Measurements from ENCODE around the gene PTH2. TPM values are rescaled to one million over a fixed set of nuclear protein-coding genes. Genes with fewer than 3 reads are reported as not detected.

The PTH2 gene
- total RNA-seq (2021; fragmentation: NEBNext Ultra II Directional; extraction: Animal tissue kit (Norgen Biotek cat#: 25700)) = 0.82 TPM in 1 of 2 replicates, not detected in the other
- polyA plus RNA-seq (2011; rRNA removed) = 0.50 TPM in 1 of 2 replicates, not detected in the other
- polyA plus RNA-seq (2011; cell fraction: cytosol; rRNA removed) = 0.41 TPM
- 0.40 TPM for polyA plus RNA-seq (2011; cell fraction: nucleus; rRNA removed)
- polyA plus RNA-seq (2012, experiment 1 of 2) = 0.63 to 0.70 TPM in 2 of 4 replicates, not detected in the others
- not detected for polyA plus RNA-seq (2012, experiment 2 of 2)
- polyA plus RNA-seq (2013, experiment 1 of 2) = 0.81 TPM
- polyA plus RNA-seq (2013, experiment 2 of 2) = 0.83 TPM
- polyA minus RNA-seq (2011; rRNA and poly(A)+ RNA removed) = not detected in 2 replicates
- polyA minus RNA-seq (2011; cell fraction: cytosol; rRNA and poly(A)+ RNA removed) = not detected
- not detected for polyA minus RNA-seq (2011; cell fraction: nucleus; rRNA and poly(A)+ RNA removed)
- long read RNA-seq, experiment 1 = 0 reads
- long read RNA-seq, experiment 2 = 0 reads

- Histone ChIP-seq H4K91ac (replicated peaks; ENCODE audit: insufficient read length, low read length) (no peak within 1 kb of the TSS), H2BK120ac (replicated peaks; ENCODE audit: low read depth, low read length) (no peak within 1 kb of the TSS), H3K18ac (ENCODE audit: extremely low read depth, low read length) (peak within 1 kb of the TSS; percentile 51), H3K27ac (ENCODE audit: low read depth, low read length) (no peak within 1 kb of the TSS), H4K8ac (ENCODE audit: extremely low read depth, insufficient read depth, low read length) (no peak within 1 kb of the TSS; the same call in none of the 2 replicates), H3K23ac (ENCODE audit: insufficient read length) (no peak within 1 kb of the TSS), H2BK5ac (ENCODE audit: low read depth, low read length) (no peak within 1 kb of the TSS), H3K4me3 (ENCODE audit: extremely low read depth in 1 of 4, insufficient read depth in 2 of 4, low read depth in 3 of 4, low read length in 4 of 4) (peak within 1 kb of the TSS in 3 of 4 experiments; percentile 23 to 59 (median 28); a peak in 5 of 8 replicates), H3K14ac (ENCODE audit: insufficient read length) (no peak within 1 kb of the TSS), H3K27me3 (replicated peaks in 1 of 4; ENCODE audit: control insufficient read depth in 3 of 4, extremely low read depth in 1 of 4, insufficient read depth in 3 of 4, low read length in 3 of 4) (peaks cover 23 to 61% (median 57%) of the 10 kb centered on the region in 4 experiments), H2BK15ac (ENCODE audit: low read length) (peak within 1 kb of the TSS; percentile 82; the same call in 1 of the 2 replicates), H2AK5ac (ENCODE audit: low read depth, low read length) (0 out of 2 replicates have a peak within 1 kb of the TSS, but pooled peaks have one; percentile 9), H3K23me2 (ENCODE audit: low read depth, low read length) (peaks cover 17% of the 10 kb centered on the region), H4K20me1 (replicated peaks in 1 of 2; ENCODE audit: control insufficient read depth in 1 of 2, insufficient read depth in 2 of 2, low read length in 2 of 2) (no peaks in the 10 kb centered on the region), H3K56ac (replicated peaks; ENCODE audit: insufficient read length, low read depth, low read length) (no peak within 1 kb of the TSS), H3K79me2 (ENCODE audit: control insufficient read depth in 1 of 2, insufficient read depth in 2 of 2, low read length in 2 of 2) (no peaks in the 10 kb centered on the region), H2AFZ (ENCODE audit: low read length) (peak within 1 kb of the TSS; percentile 17; the same call in 1 of the 2 replicates), H3K4me1 (replicated peaks in 1 of 4; ENCODE audit: control insufficient read depth in 3 of 4, insufficient read depth in 4 of 4, low read length in 3 of 4) (peaks cover 7 to 34% (median 24%) of the 10 kb centered on the region in 4 experiments), H2BK12ac (ENCODE audit: low read depth, low read length) (peak within 1 kb of the TSS; percentile 75; the same call in 1 of the 2 replicates), H3K79me1 (ENCODE audit: low read depth, low read length) (no peaks in the 10 kb centered on the region), H3K4ac (replicated peaks; ENCODE audit: insufficient read length, low read depth, low read length) (no peak within 1 kb of the TSS), H2BK20ac (ENCODE audit: low read length) (no peak within 1 kb of the TSS; the same call in 1 of the 2 replicates), H4K5ac (ENCODE audit: insufficient read length, low read depth, low read length) (peak within 1 kb of the TSS; percentile 12), H3K36me3 (ENCODE audit: control insufficient read depth in 2 of 4, insufficient read depth in 4 of 4, low read length in 3 of 4) (no peaks in the 10 kb centered on the region), H3K9ac (replicated peaks in 1 of 4; ENCODE audit: extremely low read depth in 1 of 4, low read depth in 3 of 4, low read length in 3 of 4) (no peak within 1 kb of the TSS; a peak in 1 of 7 replicates), H3K4me2 (ENCODE audit: insufficient read depth in 1 of 2, low read depth in 2 of 2, low read length in 2 of 2) (peak within 1 kb of the TSS; percentile 85 to 88), H3K9me3 (ENCODE audit: insufficient read depth in 2 of 2, low read depth in 1 of 2, low read length in 1 of 2) (no peaks in the 10 kb centered on the region)
- POLR2A ChIA-PET (ENCODE audit: partially characterized antibody) = interaction anchor here (0.8 to 5.0 kb wide), 7 partner anchors 10 to 90 kb away, joined by 3 to 21 read pairs (median 4); partner anchors contain the start of gene TEAD2
- FAIRE-seq (no peak), DNase-seq (ENCODE audit: low read depth in 1 of 2, low spot score in 2 of 2) (no peak)
- TF ChIP-seq SUZ12 (IDR thresholded peaks at IDR 0.05; ENCODE audit: low read length) (peak; percentile 71), HDAC6 (IDR thresholded peaks at IDR 0.05; ENCODE audit: low read depth, low read length) (no peak), EZH2 (IDR thresholded peaks at IDR 0.05; ENCODE audit: low read depth, low read length, severe bottlenecking) (peak; percentile 70)
- CTCF ChIA-PET (ENCODE audit: partially characterized antibody) = interaction anchor here (0.6 to 8.3 kb wide), 10 partner anchors 10 to 172 kb away, joined by 3 to 51 read pairs (median 4); no protein-coding TSS in a partner anchor
- WGBS, 2 experiments (ENCODE audit: extremely low coverage in 1 of 2, insufficient coverage in 1 of 2, insufficient read length in 1 of 2, insufficient replicate concordance in 2 of 2, low coverage in 1 of 2, low lambda C conversion rate in 2 of 2, missing lambda C conversion rate in 1 of 2) = 29% methylated on average over 32 of the region's 42 CpGs; no CpG with 5 or more reads in 1 of the 2 experiments
Observed at GRCh38 chr19:49423071-49423984, at the start of gene PTH2. Gene PTH2, minus strand, starts transcription at chr19:49423441. Its CDS starts 102 bp downstream, at chr19:49423339.
